Measurements from ENCODE around the gene GSN.

GRCh38 chr9:121266356-121266755 lies 1.6 kb upstream of the GSN start:
- TF ChIP-seq CTCF (IDR thresholded peaks at IDR 0.05 in 2 of 3, conservative IDR thresholded peaks at IDR 0.05 in 1 of 3; ENCODE audit: insufficient read depth in 2 of 3, low read depth in 1 of 3, low read length in 3 of 3) = no peak
- no peak for TF ChIP-seq ETV6 (IDR thresholded peaks at IDR 0.05; ENCODE audit: borderline replicate concordance in 1 of 2, low read depth in 2 of 2, low read length in 1 of 2)
- TF ChIP-seq ETV6 (CRISPR knock-in tag; IDR thresholded peaks at IDR 0.05; ENCODE audit: borderline replicate concordance) = no peak
- no peak for TF ChIP-seq USF2 (CRISPR knock-in tag; IDR thresholded peaks at IDR 0.05)
- no peak for TF ChIP-seq YY1 (IDR thresholded peaks at IDR 0.05; ENCODE audit: borderline replicate concordance in 1 of 3, control insufficient read depth in 1 of 3, extremely low read depth in 1 of 3, insufficient read depth in 3 of 3, insufficient read length in 1 of 3, insufficient replicate concordance in 2 of 3, low read depth in 1 of 3, low read length in 2 of 3)
- no peak for TF ChIP-seq PREB (CRISPR knock-in tag; IDR thresholded peaks at IDR 0.05)
- no peak for TF ChIP-seq ZNF436 (CRISPR knock-in tag; IDR thresholded peaks at IDR 0.05)
- no peak for TF ChIP-seq SMC3 (conservative IDR thresholded peaks at IDR 0.05; ENCODE audit: insufficient read depth, low read depth, low read length)
- TF ChIP-seq CHD1 (IDR thresholded peaks at IDR 0.05; ENCODE audit: low read length) = no peak
- no peak for TF ChIP-seq ZNF785 (CRISPR knock-in tag; IDR thresholded peaks at IDR 0.05)
- no peak for TF ChIP-seq MCM7 (IDR thresholded peaks at IDR 0.05)
- no peak for TF ChIP-seq ZBTB33 (CRISPR knock-in tag; IDR thresholded peaks at IDR 0.05)
- TF ChIP-seq ZBTB49 (CRISPR knock-in tag; IDR thresholded peaks at IDR 0.05; ENCODE audit: borderline replicate concordance) = no peak
- no peak for TF ChIP-seq DLX4 (CRISPR knock-in tag; IDR thresholded peaks at IDR 0.05)

Measured in K562 (cell line).